Endothelial cell of umbilical vein (primary cell): ENCODE data around the gene NR1H2. TPM values are rescaled to one million over a fixed set of nuclear protein-coding genes. Genes with fewer than 3 reads are reported as not detected.

ENCODE experiments used
- BruUV-seq: library from RNA; stranded (reverse); fragments of 400-500 nt; replicated peaks from 2 replicates; lab custom pipeline; 2021; lab: Mats Ljungman, UMichigan
- CTCF ChIA-PET: fragments of 300-600, 350-600 bp; sonication (Branson Sonifier 250); formaldehyde crosslinking; loops from one replicate; lab custom pipeline; 2021; ENCODE audit warnings: antibody characterized with exemption, inconsistent platforms; lab: Charles Lee
- POLR2A ChIA-PET: fragments of 300-600, 350-600 bp; sonication (Branson Sonifier 250); formaldehyde crosslinking; loops from one replicate; lab custom pipeline; 2021; ENCODE audit warnings: antibody characterized with exemption, inconsistent platforms; lab: Charles Lee
- DNase-seq: peaks from one replicate; pipeline ENCODE4 v3.0.0-alpha.2; 2011; ENCODE audit warnings: low read depth, low spot score
- FAIRE-seq: peaks from 2 replicates; lab custom pipeline; 2011; peaks lifted over from hg19 to GRCh38; lab: Jason Lieb, UNC
- H2AFZ ChIP-seq: 2 replicates; pipeline ENCODE4 v1.6.0; 2012; ENCODE audit warnings: low read depth, low read length, control low read depth, inconsistent platforms
- H3K27ac ChIP-seq: 2 replicates; pipeline ENCODE4 v1.5.1; 2011; ENCODE audit warnings: low read depth, mild to moderate bottlenecking, control low read depth, low read length, moderate library complexity; ENCODE audit not compliant: insufficient read depth
- H3K27me3 ChIP-seq, 2 experiments: 2 replicates each; pipeline versions ENCODE4 v1.6.0 to v1.6.1; 2011; ENCODE audit warnings: low read length in 2 of 2, mixed read lengths in 1 of 2; ENCODE audit not compliant: control insufficient read depth in 2 of 2, insufficient read depth in 2 of 2
- H3K36me3 ChIP-seq, 2 experiments: 2 replicates in 1 of 2; 3 replicates in 1 of 2; pipeline ENCODE4 v1.5.1; 2011; ENCODE audit warnings: low read length in 2 of 2, mild to moderate bottlenecking in 1 of 2, moderate library complexity in 1 of 2; ENCODE audit not compliant: control insufficient read depth in 2 of 2, insufficient read depth in 2 of 2; ENCODE audit errors: extremely low read depth in 1 of 2
- H3K4me1 ChIP-seq: 3 replicates; pipeline ENCODE4 v1.5.1; 2011; ENCODE audit warnings: mild to moderate bottlenecking, low read length; ENCODE audit not compliant: control insufficient read depth, insufficient read depth; ENCODE audit errors: extremely low read depth
- H3K4me2 ChIP-seq: 2 replicates; pipeline ENCODE4 v1.6.1; 2011; ENCODE audit warnings: low read length, control low read depth, mixed read lengths; ENCODE audit not compliant: insufficient read depth
- H3K4me3 ChIP-seq, 3 experiments: fragments of 200-600 bp in 1 of 3; sonication (generic), shearing (Covaris generic) in 1 of 3; replicated peaks in 1 of 3; 2 replicates each; pipeline ENCODE4 v1.5.1; 2011 to 2016; ENCODE audit warnings: control low read depth in 3 of 3, low read length in 3 of 3, mild to moderate bottlenecking in 2 of 3, inconsistent platforms in 1 of 3, low read depth in 1 of 3, moderate library complexity in 1 of 3; ENCODE audit not compliant: insufficient read depth in 1 of 3
- H3K79me2 ChIP-seq: 2 replicates; pipeline ENCODE4 v1.6.0; 2012; ENCODE audit warnings: low read length, inconsistent platforms; ENCODE audit not compliant: control insufficient read depth, insufficient read depth
- H3K9ac ChIP-seq: replicated peaks from 2 replicates; pipeline ENCODE3; 2011; ENCODE audit warnings: low read length, control low read depth; ENCODE audit not compliant: insufficient read depth; ENCODE audit errors: extremely low read depth
- H3K9me1 ChIP-seq: replicated peaks from 3 replicates; pipeline ENCODE4 v1.6.0; 2011; ENCODE audit warnings: mild to moderate bottlenecking, low read length; ENCODE audit not compliant: control insufficient read depth, insufficient read depth; ENCODE audit errors: extremely low read depth
- H3K9me3 ChIP-seq: replicated peaks from 2 replicates; pipeline ENCODE4 v1.5.1; 2012; ENCODE audit warnings: low read length, inconsistent platforms; ENCODE audit not compliant: control insufficient read depth, insufficient read depth
- H4K20me1 ChIP-seq: replicated peaks from 2 replicates; pipeline ENCODE3; 2011; ENCODE audit warnings: mild to moderate bottlenecking, low read length; ENCODE audit not compliant: control insufficient read depth, insufficient read depth; ENCODE audit errors: extremely low read depth
- EZH2 ChIP-seq: IDR thresholded peaks from 2 replicates; pipeline ENCODE4 v1.6.1; 2012; ENCODE audit warnings: borderline replicate concordance, low read depth, mild to moderate bottlenecking, moderate library complexity, low read length, inconsistent platforms; ENCODE audit not compliant: severe bottlenecking
- FOS ChIP-seq: IDR thresholded peaks from 2 replicates; pipeline ENCODE4 v1.6.1; 2011; ENCODE audit warnings: mild to moderate bottlenecking, low read length, moderate library complexity, borderline replicate concordance; ENCODE audit not compliant: insufficient read depth
- GATA2 ChIP-seq: IDR thresholded peaks from 2 replicates; pipeline ENCODE4 v1.7.0; 2011; ENCODE audit warnings: low read depth, mild to moderate bottlenecking, moderate library complexity, mixed read lengths, low read length; ENCODE audit not compliant: insufficient read length, insufficient read depth
- JUN ChIP-seq: IDR thresholded peaks from 2 replicates; pipeline ENCODE4 v1.6.1; 2011; ENCODE audit warnings: borderline replicate concordance, low read depth; ENCODE audit not compliant: insufficient read length, insufficient read depth
- MAX ChIP-seq: IDR thresholded peaks from 2 replicates; pipeline ENCODE4 v1.6.1; 2011; ENCODE audit not compliant: insufficient read depth, insufficient read length
- MYC ChIP-seq: IDR thresholded peaks from one replicate; pipeline ENCODE4 v1.6.1; 2011; ENCODE audit warnings: mild to moderate bottlenecking, low read depth, low read length
- POLR2A ChIP-seq: IDR thresholded peaks from 2 replicates; pipeline ENCODE4 v1.6.1; 2012; ENCODE audit warnings: low read depth, mild to moderate bottlenecking, control low read depth, low read length
- POLR2AphosphoS5 ChIP-seq: IDR thresholded peaks from 2 replicates; pipeline ENCODE4 v1.6.1; 2012; ENCODE audit warnings: low read depth, mild to moderate bottlenecking, control low read depth, low read length, moderate library complexity; ENCODE audit not compliant: insufficient read depth
- dilution Hi-C: fragments of 300-500 bp; cut with MboI; formaldehyde crosslinking; loops from one replicate; pipeline ENCODE4 v1.15.0; 2019; ENCODE audit warnings: low sequenced_read_pairs; ENCODE audit not compliant: extremely low pct_ligation_motif_present
- intact Hi-C: fragments of 100-400 bp; cut with micrococcal nuclease; formaldehyde crosslinking; loops from one replicate; pipeline ENCODE4 v1.10.0; 2022
- polyA plus RNA-seq, 4 experiments: library from polyadenylated mRNA; depleted of rRNA in 3 of 4; stranded (reverse) in 3 of 4; unstranded in 1 of 4; fragments of >200 nt; gene quantifications; 2 replicates each; pipeline versions ENCODE4 v1.2.1 to v1.2.3, GENCODE V29; 2011 to 2012; ENCODE audit warnings: missing spikeins in 1 of 4
- total RNA-seq: library from RNA; stranded (reverse); gene quantifications from 2 replicates; pipeline ENCODE4 v1.2.3, GENCODE V29; 2021
- TF ChIP-seq, protein P1 (sequence below), 2 donors: IDR thresholded peaks; 1 replicate in 1 of 2; 2 replicates in 1 of 2; pipeline ENCODE4 v1.5.1; 2011; ENCODE audit warnings: low read length in 2 of 2, mild to moderate bottlenecking in 2 of 2, moderate library complexity in 2 of 2, control low read depth in 1 of 2, inconsistent platforms in 1 of 2, low read depth in 1 of 2; ENCODE audit not compliant: insufficient read depth in 1 of 2; ENCODE audit errors: extremely low read depth in 1 of 2

Gene NR1H2
- total and polyA plus RNA-seq, 2 donors (not counting 3 experiments of a cell fraction or from before 2014, with no cell fraction given) = 46.7 to 48.4 TPM

DNA sequence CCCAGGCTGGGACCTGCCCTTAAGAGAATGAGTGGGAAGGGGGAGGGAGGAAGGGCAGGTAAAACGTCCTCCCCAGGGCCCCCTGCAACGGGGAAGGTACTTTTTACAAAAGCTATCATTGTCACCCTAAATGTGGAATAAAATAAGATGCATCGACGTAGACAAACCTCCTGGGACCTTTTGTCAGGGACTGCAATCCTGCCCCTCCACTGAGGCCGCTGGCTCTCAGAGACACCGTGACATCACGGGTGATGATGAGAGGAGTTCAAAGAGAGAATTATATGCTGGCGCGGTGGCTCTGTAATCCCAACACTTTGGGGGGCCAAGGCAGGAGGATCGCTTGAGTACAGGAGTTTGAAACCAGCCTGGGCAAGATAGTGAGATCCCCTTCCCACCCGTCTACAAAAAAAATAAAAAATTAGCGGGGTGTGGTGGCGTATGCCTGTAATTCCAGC is 54.7 kb downstream of the NR1H2 start:
- TF ChIP-seq MAX (no peak), EZH2 (no peak), MYC (no peak), GATA2 (no peak), JUN (no peak), POLR2AphosphoS5 (no peak), POLR2A (no peak), FOS (no peak)
- TF ChIP-seq, protein P1, sequence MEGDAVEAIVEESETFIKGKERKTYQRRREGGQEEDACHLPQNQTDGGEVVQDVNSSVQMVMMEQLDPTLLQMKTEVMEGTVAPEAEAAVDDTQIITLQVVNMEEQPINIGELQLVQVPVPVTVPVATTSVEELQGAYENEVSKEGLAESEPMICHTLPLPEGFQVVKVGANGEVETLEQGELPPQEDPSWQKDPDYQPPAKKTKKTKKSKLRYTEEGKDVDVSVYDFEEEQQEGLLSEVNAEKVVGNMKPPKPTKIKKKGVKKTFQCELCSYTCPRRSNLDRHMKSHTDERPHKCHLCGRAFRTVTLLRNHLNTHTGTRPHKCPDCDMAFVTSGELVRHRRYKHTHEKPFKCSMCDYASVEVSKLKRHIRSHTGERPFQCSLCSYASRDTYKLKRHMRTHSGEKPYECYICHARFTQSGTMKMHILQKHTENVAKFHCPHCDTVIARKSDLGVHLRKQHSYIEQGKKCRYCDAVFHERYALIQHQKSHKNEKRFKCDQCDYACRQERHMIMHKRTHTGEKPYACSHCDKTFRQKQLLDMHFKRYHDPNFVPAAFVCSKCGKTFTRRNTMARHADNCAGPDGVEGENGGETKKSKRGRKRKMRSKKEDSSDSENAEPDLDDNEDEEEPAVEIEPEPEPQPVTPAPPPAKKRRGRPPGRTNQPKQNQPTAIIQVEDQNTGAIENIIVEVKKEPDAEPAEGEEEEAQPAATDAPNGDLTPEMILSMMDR (IDR thresholded peaks at IDR 0.05; ENCODE audit: extremely low read depth in 1 of 2, insufficient read depth in 1 of 2, low read depth in 1 of 2, low read length in 2 of 2) = no peak
- Histone ChIP-seq H3K4me3 (peak overlapping the region in 1 of 3 experiments; percentile 39), H3K9ac (no peak overlapping the region), H3K27ac (no peak overlapping the region), H3K79me2 (no peaks in the 10 kb centered on the region), H2AFZ (peak overlapping the region; percentile 99), H3K4me2 (peak overlapping the region; percentile 55), H4K20me1 (no peaks in the 10 kb centered on the region), H3K9me3 (no peaks in the 10 kb centered on the region), H3K36me3 (no peaks in the 10 kb centered on the region), H3K9me1 (no peaks in the 10 kb centered on the region), H3K27me3 (peaks cover 4 to 13% of the 10 kb centered on the region in 2 experiments), H3K4me1 (peaks cover 6% of the 10 kb centered on the region)
- CTCF ChIA-PET = no interaction called here
- FAIRE-seq = no peak
- no TSS peak for BruUV-seq
- dilution Hi-C loops = no loop called here
- DNase-seq = no peak
- POLR2A ChIA-PET = no interaction called here
- intact Hi-C loops = loop anchor here (1.0 to 2.0 kb wide), 3 partner anchors 47 to 80 kb away; partner anchors contain the start of genes JOSD2, NR1H2 and POLD1
